Stimulated activated CD8-positive, alpha-beta memory T cell treated with anti-CD3 and anti-CD28 coated beads, Interleukin-2, amount 100 ng/mL, for 48 hours (primary cell): ENCODE measurements around the gene CHD5.
A peak's percentile ranks its signal among the peaks of the same experiment; 100 is the strongest.

Source experiments
- DNase-seq, 2 donors: peaks; one replicate each; pipeline ENCODE4 v3.0.0-alpha.2; 2020; ENCODE audit warnings: low read depth in 2 of 2

CHD5 gene

GRCh38 chr1:6113116-6113515 is 67.0 kb downstream of the CHD5 start:
- DNase-seq = no peak

GRCh38 chr1:6112690-6113005 is 67.5 kb downstream of the CHD5 start:
- DNase-seq = no peak

- no peak for DNase-seq
Measured at GRCh38 chr1:6111991-6112689, 68.0 kb downstream of the CHD5 start.

- DNase-seq = no peak
Measured at GRCh38 chr1:6111571-6111970, 68.5 kb downstream of the CHD5 start.

GRCh38 chr1:6110326-6110725 is 69.8 kb downstream of the CHD5 start:
- no peak for DNase-seq

- no peak for DNase-seq
Measured at GRCh38 chr1:6109688-6110087, 70.4 kb downstream of the CHD5 start.

GRCh38 chr1:6108937-6109614 is 71.0 kb downstream of the CHD5 start:
- DNase-seq = peak; percentile 23 to 33

GRCh38 chr1:6108476-6108875 is 71.6 kb downstream of the CHD5 start:
- DNase-seq = no peak

GRCh38 chr1:6107409-6108356 is 72.4 kb downstream of the CHD5 start:
- no peak for DNase-seq

GRCh38 chr1:6106977-6107376 is 73.1 kb downstream of the CHD5 start:
- no peak for DNase-seq

- no peak for DNase-seq
Measured at GRCh38 chr1:6106321-6106731, 73.8 kb downstream of the CHD5 start.

GRCh38 chr1:6105763-6106162 is 74.4 kb downstream of the CHD5 start:
- DNase-seq = no peak

GRCh38 chr1:6105218-6105679 is 74.9 kb downstream of the CHD5 start:
- no peak for DNase-seq

GRCh38 chr1:6104631-6105030 is 75.5 kb downstream of the CHD5 start:
- DNase-seq = no peak

GRCh38 chr1:6103854-6104530 is 76.1 kb downstream of the CHD5 start:
- no peak for DNase-seq

- no peak for DNase-seq
Measured at GRCh38 chr1:6103111-6103853, 76.8 kb downstream of the CHD5 start.

GRCh38 chr1:6102532-6102845 is 77.6 kb downstream of the CHD5 start:
- no peak for DNase-seq

- no peak for DNase-seq
Measured at GRCh38 chr1:6101826-6102531, 78.1 kb downstream of the CHD5 start.

GRCh38 chr1:6100861-6101783 is 79.0 kb downstream of the CHD5 start:
- no peak for DNase-seq
